GM12875 (cell line): ENCODE data around the gene PGD.

Experiments used
- H3K4me3 ChIP-seq: one replicate; pipeline ENCODE4 v1.5.1; 2011; ENCODE audit warnings: low read depth, low read length, control low read depth
- TF ChIP-seq, protein P1 (sequence below): IDR thresholded peaks from 2 replicates; pipeline ENCODE4 v1.5.1; 2011; ENCODE audit warnings: low read depth, mild to moderate bottlenecking, control low read depth, inconsistent platforms, low read length, moderate library complexity, borderline replicate concordance; ENCODE audit not compliant: insufficient read depth

Gene PGD

DNA sequence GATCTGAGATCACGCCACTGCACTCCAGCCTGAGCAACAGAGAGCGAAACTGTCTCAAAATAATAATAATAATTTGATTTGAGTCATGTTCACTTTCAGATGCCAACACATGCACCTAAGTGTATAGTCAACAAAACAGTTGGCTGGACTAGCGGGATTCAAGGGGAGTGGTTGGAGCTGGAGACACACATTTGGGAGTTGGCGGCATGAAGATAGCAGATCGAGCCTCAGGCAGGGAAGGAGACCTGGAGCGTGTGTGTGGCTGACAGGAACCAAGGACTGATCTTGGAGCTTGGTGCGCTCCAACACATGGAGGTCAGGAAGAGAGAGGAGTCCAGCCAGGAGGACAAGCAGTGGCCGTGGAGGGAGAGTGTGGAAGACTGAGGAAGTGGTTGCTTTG is 14.6 kb upstream of the PGD start:
- TF ChIP-seq, protein P1, sequence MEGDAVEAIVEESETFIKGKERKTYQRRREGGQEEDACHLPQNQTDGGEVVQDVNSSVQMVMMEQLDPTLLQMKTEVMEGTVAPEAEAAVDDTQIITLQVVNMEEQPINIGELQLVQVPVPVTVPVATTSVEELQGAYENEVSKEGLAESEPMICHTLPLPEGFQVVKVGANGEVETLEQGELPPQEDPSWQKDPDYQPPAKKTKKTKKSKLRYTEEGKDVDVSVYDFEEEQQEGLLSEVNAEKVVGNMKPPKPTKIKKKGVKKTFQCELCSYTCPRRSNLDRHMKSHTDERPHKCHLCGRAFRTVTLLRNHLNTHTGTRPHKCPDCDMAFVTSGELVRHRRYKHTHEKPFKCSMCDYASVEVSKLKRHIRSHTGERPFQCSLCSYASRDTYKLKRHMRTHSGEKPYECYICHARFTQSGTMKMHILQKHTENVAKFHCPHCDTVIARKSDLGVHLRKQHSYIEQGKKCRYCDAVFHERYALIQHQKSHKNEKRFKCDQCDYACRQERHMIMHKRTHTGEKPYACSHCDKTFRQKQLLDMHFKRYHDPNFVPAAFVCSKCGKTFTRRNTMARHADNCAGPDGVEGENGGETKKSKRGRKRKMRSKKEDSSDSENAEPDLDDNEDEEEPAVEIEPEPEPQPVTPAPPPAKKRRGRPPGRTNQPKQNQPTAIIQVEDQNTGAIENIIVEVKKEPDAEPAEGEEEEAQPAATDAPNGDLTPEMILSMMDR: no peak
- no peak overlapping the region for H3K4me3 ChIP-seq

- TF ChIP-seq, protein P1: no peak
- H3K4me3 ChIP-seq: no peak overlapping the region
Observed at GRCh38 chr1:10386761-10387676, 11.8 kb upstream of the PGD start.

DNA sequence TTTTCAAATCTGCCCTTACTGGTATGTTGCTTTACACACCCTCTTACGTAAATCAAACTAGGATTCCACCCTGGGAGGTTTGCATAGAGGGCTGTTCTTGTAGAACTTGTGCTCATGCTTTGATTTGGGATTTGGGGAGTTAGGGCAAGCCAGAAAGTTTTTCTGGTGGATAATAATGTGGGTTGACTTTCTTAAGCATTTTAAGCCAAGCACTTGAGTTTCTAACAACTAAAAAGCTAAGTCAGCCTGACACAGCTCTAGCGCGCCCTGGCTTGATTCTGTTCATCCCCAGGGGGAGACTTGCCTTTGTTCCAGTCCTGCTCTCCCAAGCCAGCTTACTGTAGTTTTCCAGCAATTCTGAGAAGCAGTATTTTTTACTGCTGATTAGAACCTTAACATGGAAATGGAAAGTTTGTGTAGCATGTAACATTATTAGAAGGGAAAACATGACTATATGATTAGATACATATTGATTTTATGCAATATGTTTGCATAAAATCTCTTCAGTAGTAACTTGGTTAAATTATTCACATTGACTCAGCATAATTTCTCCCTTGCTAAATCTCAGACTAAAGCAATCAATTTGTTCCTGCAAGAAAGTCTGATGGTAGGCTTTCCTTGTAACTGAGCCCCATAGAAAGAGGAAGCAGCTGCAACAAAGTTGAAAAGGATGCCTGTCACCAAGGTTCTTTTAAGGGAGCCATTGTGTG is 11.0 kb upstream of the PGD start:
- no peak overlapping the region for H3K4me3 ChIP-seq
- TF ChIP-seq, protein P1: no peak

GRCh38 chr1:10388387-10388715 is 10.5 kb upstream of the PGD start:
- H3K4me3 ChIP-seq: no peak overlapping the region
- TF ChIP-seq, protein P1: no peak

GRCh38 chr1:10389271-10389973 is 9.4 kb upstream of the PGD start:
- TF ChIP-seq, protein P1: no peak

DNA sequence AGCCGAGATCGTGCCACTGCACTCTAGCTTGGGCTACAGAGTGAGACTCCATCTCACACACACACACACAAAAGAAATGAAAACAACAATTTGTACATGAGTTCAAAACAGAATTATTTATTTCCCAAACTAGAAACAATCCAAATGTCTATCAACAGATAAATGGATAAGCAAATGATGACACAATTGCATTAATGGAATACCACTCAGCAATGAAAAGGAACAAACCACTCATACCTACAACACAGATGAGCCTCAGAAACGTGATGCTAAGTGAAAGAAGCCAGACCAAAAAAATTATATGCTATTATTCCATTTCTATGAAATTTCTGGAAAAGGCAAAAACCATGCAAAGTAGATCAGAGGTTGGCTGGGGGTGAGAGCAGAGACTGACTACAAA is 2.0 kb upstream of the PGD start:
- TF ChIP-seq, protein P1: no peak

More at GRCh38 chr1:10389271-10389973, 9.4 kb upstream of the PGD start:
- no peak overlapping the region for H3K4me3 ChIP-seq

More for the DNA sequence above, 2.0 kb upstream of the PGD start:
- H3K4me3 ChIP-seq: no peak overlapping the region
